ENCODE data around the gene PCSK6. TPM values are rescaled to one million over a fixed set of nuclear protein-coding genes. Genes with fewer than 3 reads are reported as not detected.
"Not testable (repeated sequence)": the region's sequence is repeated elsewhere in the genome, so short reads cannot be mapped to it uniquely, and the experiment has no call there.

The PCSK6 gene
- total RNA-seq, 1 donor from 2014 or later: 20.9 TPM

GRCh38 chr15:101308604-101309435, 180.7 kb downstream of the PCSK6 start:
- DNase-seq: no peak

- no peak for DNase-seq
These were observed 181.5 kb downstream of the PCSK6 start for GRCh38 chr15:101307897-101308603.

GRCh38 chr15:101307048-101307896, 182.2 kb downstream of the PCSK6 start:
- DNase-seq: no peak

- DNase-seq: no peak
These were observed 183.0 kb downstream of the PCSK6 start for GRCh38 chr15:101306341-101307047.

GRCh38 chr15:101305820-101306255, 183.7 kb downstream of the PCSK6 start:
- DNase-seq: no peak

- no peak for DNase-seq
These were observed 186.1 kb downstream of the PCSK6 start for GRCh38 chr15:101303408-101303807.

- DNase-seq: no peak
These were observed 192.8 kb downstream of the PCSK6 start for GRCh38 chr15:101296418-101297405.

- peak; percentile 57 for DNase-seq
These were observed 193.8 kb downstream of the PCSK6 start for GRCh38 chr15:101295607-101296161.

GRCh38 chr15:101294731-101295606, 194.5 kb downstream of the PCSK6 start, which contains the start of gene SNRPA1:
TSS of gene SNRPA1 (minus strand) at chr15:101295248. CDS start at chr15:101295178, 70 bp downstream.
- DNase-seq: peak; percentile 93

- no peak for DNase-seq
These were observed 196.4 kb downstream of the PCSK6 start for GRCh38 chr15:101293122-101293521.

- no peak for DNase-seq
These were observed 200.5 kb downstream of the PCSK6 start for GRCh38 chr15:101288905-101289513.

GRCh38 chr15:101287342-101287741, 202.2 kb downstream of the PCSK6 start:
- not testable (repeated sequence) for DNase-seq

GRCh38 chr15:101286471-101287114, 202.9 kb downstream of the PCSK6 start:
- DNase-seq: no peak

- no peak for DNase-seq
These were observed 205.6 kb downstream of the PCSK6 start for GRCh38 chr15:101283931-101284330.

GRCh38 chr15:101280007-101280406, 209.5 kb downstream of the PCSK6 start:
- no peak for DNase-seq

- DNase-seq: no peak
These were observed 211.5 kb downstream of the PCSK6 start for GRCh38 chr15:101277943-101278564.

GRCh38 chr15:101277038-101277822, 212.3 kb downstream of the PCSK6 start, which contains the start of gene SELENOS:
TSS of gene SELENOS (minus strand) at chr15:101277485. CDS start at chr15:101277417, 68 bp downstream.
- peak; percentile 81 for DNase-seq
